ENCODE data around the gene GAPDH.

Gene GAPDH

GRCh38 chr12:6538420-6539313 lies 4.3 kb downstream of the GAPDH start:
- peak overlapping the region in 1 of 2 donors; percentile 13 for H3K4me3 ChIP-seq (replicated peaks in 1 of 2; ENCODE audit: low read depth in 2 of 2, low read length in 2 of 2)
- DNase-seq (ENCODE audit: low read depth in 2 of 2), result peak; percentile 51 to 66
- TF ChIP-seq CTCF (IDR thresholded peaks at IDR 0.05; ENCODE audit: low read depth, low read length), result no peak

DNA sequence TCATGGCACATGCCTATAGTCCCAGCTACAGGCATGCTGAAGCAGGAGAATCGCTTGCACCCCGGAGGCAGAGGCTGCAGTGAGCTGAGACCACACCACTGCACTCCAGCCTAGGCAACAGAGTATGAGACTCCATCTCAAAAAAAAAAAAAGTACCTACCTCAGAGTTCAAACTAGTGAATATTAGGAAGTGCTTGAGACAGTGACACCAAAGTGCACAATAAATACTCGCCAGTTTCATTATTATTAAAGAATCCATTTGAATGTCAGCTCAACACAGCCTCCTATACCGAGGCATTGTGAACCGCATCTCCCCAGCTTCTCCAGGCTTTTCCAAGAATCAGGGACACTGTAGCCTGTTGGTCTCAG lies 5.0 kb downstream of the GAPDH start:
- peak in 1 of 2 donors; percentile 48 for DNase-seq (ENCODE audit: low read depth in 2 of 2)
- TF ChIP-seq CTCF (IDR thresholded peaks at IDR 0.05; ENCODE audit: low read depth, low read length), result no peak
- no peak overlapping the region for H3K4me3 ChIP-seq (replicated peaks in 1 of 2; ENCODE audit: low read depth in 2 of 2, low read length in 2 of 2)

- peak in 1 of 2 donors; percentile 43 for DNase-seq (ENCODE audit: low read depth in 2 of 2)
- TF ChIP-seq CTCF (IDR thresholded peaks at IDR 0.05; ENCODE audit: low read depth, low read length), result no peak
- peak overlapping the region in 1 of 2 donors; percentile 21 for H3K4me3 ChIP-seq (replicated peaks in 1 of 2; ENCODE audit: low read depth in 2 of 2, low read length in 2 of 2)
Observed at GRCh38 chr12:6539707-6540134, 5.4 kb downstream of the GAPDH start.

GRCh38 chr12:6540181-6540877 lies 6.0 kb downstream of the GAPDH start:
- DNase-seq (ENCODE audit: low read depth in 2 of 2), result peak; percentile 97
- TF ChIP-seq CTCF (IDR thresholded peaks at IDR 0.05; ENCODE audit: low read depth, low read length), result no peak
- H3K4me3 ChIP-seq (replicated peaks in 1 of 2; ENCODE audit: low read depth in 2 of 2, low read length in 2 of 2), result peak overlapping the region in 1 of 2 donors; percentile 21

DNA sequence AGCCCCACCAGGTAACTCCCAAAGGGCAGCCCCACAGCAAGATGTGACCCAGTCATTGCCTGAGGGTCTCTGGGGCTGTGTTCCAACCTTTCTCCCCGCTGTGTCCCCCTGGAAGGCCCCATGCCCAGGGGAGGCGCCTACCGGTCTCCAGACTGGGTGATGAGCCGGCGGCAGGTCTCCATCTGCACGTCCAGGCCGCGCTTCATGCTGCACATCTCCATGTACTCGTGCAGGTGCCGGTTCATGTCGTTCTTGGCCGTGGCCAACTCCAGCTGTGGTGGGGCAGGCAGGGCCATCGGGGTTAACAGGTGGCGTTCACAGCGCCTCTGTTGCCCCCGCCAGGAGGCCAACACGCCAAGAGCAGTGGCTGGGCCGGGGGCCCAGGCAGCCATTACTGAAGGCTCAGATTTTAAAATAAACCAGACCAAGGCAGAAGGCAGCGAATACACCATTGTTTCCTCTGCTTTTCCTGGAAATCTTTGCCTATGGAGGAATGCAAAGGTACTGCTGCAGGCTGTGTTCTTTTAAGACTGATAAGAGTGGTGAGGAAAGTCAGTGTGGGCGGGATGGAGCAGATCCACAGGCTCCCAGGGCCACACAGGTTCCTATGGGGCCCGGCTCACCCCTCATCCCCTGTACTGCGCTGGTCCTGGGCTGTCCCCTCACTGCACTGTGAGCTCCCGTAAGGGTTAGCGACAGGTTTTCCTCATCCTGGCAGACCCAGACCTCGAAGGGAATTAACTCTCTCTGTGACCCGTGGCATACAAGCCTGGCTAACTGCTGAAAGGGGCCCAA lies 7.3 kb downstream of the GAPDH start:
- no peak for DNase-seq (ENCODE audit: low read depth in 2 of 2)
- no peak overlapping the region for H3K4me3 ChIP-seq (replicated peaks in 1 of 2; ENCODE audit: low read depth in 2 of 2, low read length in 2 of 2)
- TF ChIP-seq CTCF (IDR thresholded peaks at IDR 0.05; ENCODE audit: low read depth, low read length), result no peak

GRCh38 chr12:6542209-6543009 lies 8.1 kb downstream of the GAPDH start:
- no peak for TF ChIP-seq CTCF (IDR thresholded peaks at IDR 0.05; ENCODE audit: low read depth, low read length)
- H3K4me3 ChIP-seq (replicated peaks in 1 of 2; ENCODE audit: low read depth in 2 of 2, low read length in 2 of 2), result no peak overlapping the region
- DNase-seq (ENCODE audit: low read depth in 2 of 2), result peak in 1 of 2 donors; percentile 31
